GM21737 (cell line): ENCODE data around the gene METTL14.
A peak's percentile ranks its signal among the peaks of the same experiment; 100 is the strongest.
"Not testable (repeated sequence)": the region's sequence is repeated elsewhere in the genome, so short reads cannot be mapped to it uniquely, and the experiment has no call there.

ENCODE experiments used
- ATAC-seq: cut with Tn5 transposase; IDR thresholded peaks from one replicate; pipeline ENCODE4 v1.9.1; 2021; ENCODE audit warnings: mild to moderate bottlenecking, moderate library complexity; ENCODE audit not compliant: unreplicated experiment

The METTL14 gene

GRCh38 chr4:118684873-118685811 is at the start of gene METTL14:
TSS of gene METTL14 (plus strand) at chr4:118685392. CDS start at chr4:118685535, 143 bp downstream.
- ATAC-seq: peak; percentile 99

- not testable (repeated sequence) for ATAC-seq
Measured at GRCh38 chr4:118636126-118636525, 49.1 kb upstream of the METTL14 start.

- not testable (repeated sequence) for ATAC-seq
Measured at GRCh38 chr4:118664665-118665064, 20.5 kb upstream of the METTL14 start.

- not testable (repeated sequence) for ATAC-seq
Measured at GRCh38 chr4:118669220-118669619, 16.0 kb upstream of the METTL14 start.

- not testable (repeated sequence) for ATAC-seq
Measured at GRCh38 chr4:118670968-118671367, 14.2 kb upstream of the METTL14 start.

- ATAC-seq: no peak
Measured at GRCh38 chr4:118676128-118676527, 9.1 kb upstream of the METTL14 start.

GRCh38 chr4:118680808-118681207 is 4.4 kb upstream of the METTL14 start:
- no peak for ATAC-seq

GRCh38 chr4:118682928-118683327 is 2.3 kb upstream of the METTL14 start:
- ATAC-seq: no peak

- no peak for ATAC-seq
Measured at GRCh38 chr4:118683513-118683912, 1.7 kb upstream of the METTL14 start.

GRCh38 chr4:118703118-118703517 is 17.9 kb downstream of the METTL14 start:
- ATAC-seq: no peak

- ATAC-seq: no peak
Measured at GRCh38 chr4:118711052-118711451, 25.9 kb downstream of the METTL14 start.

GRCh38 chr4:118712872-118713271 is 27.7 kb downstream of the METTL14 start:
- ATAC-seq: no peak

GRCh38 chr4:118714682-118715081 is 29.5 kb downstream of the METTL14 start:
- no peak for ATAC-seq

GRCh38 chr4:118716304-118716703 is 31.1 kb downstream of the METTL14 start:
- ATAC-seq: no peak

GRCh38 chr4:118718511-118719170 is 33.4 kb downstream of the METTL14 start:
- ATAC-seq: no peak

GRCh38 chr4:118721752-118722151 is 36.6 kb downstream of the METTL14 start:
- no peak for ATAC-seq

- no peak for ATAC-seq
Measured at GRCh38 chr4:118723369-118723768, 38.2 kb downstream of the METTL14 start.

GRCh38 chr4:118727360-118727759 is 42.2 kb downstream of the METTL14 start:
- ATAC-seq: no peak

GRCh38 chr4:118729287-118730286 is 44.4 kb downstream of the METTL14 start:
- no peak for ATAC-seq

- ATAC-seq: no peak
Measured at GRCh38 chr4:118730683-118731082, 45.5 kb downstream of the METTL14 start.
